SK-N-SH (cell line): ENCODE results near the gene FAM227B.

ENCODE experiments used
- EZH2phosphoT487 ChIP-seq: fragments of 200-600 bp; sonication (generic); IDR thresholded peaks from 2 replicates; pipeline ENCODE4 v1.6.1; 2017; ENCODE audit warnings: low read depth, mixed run types, mild to moderate bottlenecking, antibody characterized with exemption, moderate library complexity, borderline replicate concordance
- GABPA ChIP-seq: IDR thresholded peaks from 2 replicates; pipeline ENCODE4 v1.4.0; 2012; ENCODE audit warnings: low read depth, mild to moderate bottlenecking
- JUND ChIP-seq: IDR thresholded peaks from 2 replicates; pipeline ENCODE4 v1.4.0; 2012
- PBX3 ChIP-seq: IDR thresholded peaks from 2 replicates; pipeline ENCODE4; 2012
- POLR2AphosphoS5 ChIP-seq: IDR thresholded peaks from 2 replicates; pipeline ENCODE4 v1.6.1; 2012; ENCODE audit warnings: low read depth, low read length
- RAD21 ChIP-seq: IDR thresholded peaks from 2 replicates; pipeline ENCODE4 v1.6.1; 2012; ENCODE audit warnings: mild to moderate bottlenecking, low read length
- RFX5 ChIP-seq: IDR thresholded peaks from 2 replicates; pipeline ENCODE4 v1.6.1; 2012; ENCODE audit warnings: mild to moderate bottlenecking, improper control_type of control experiment, low read length
- USF1 ChIP-seq: IDR thresholded peaks from 2 replicates; pipeline ENCODE4 v1.4.0; 2012; ENCODE audit warnings: low read depth, borderline replicate concordance
- TF ChIP-seq, protein P1 (sequence below): fragments of 200-600 bp; sonication (generic); IDR thresholded peaks from 2 replicates; pipeline ENCODE4 v1.6.1; 2017; ENCODE audit warnings: antibody characterized with exemption, mild to moderate bottlenecking, moderate library complexity
- TF ChIP-seq, protein P2 (sequence below): IDR thresholded peaks from 2 replicates; pipeline ENCODE4 v1.4.0; 2012; ENCODE audit warnings: low read depth
- TF ChIP-seq, protein P3 (sequence below): IDR thresholded peaks from 2 replicates; pipeline ENCODE4 v1.4.0; 2012; ENCODE audit warnings: low read depth, borderline replicate concordance

- TF ChIP-seq RAD21 = no peak
- TF ChIP-seq, protein P1, sequence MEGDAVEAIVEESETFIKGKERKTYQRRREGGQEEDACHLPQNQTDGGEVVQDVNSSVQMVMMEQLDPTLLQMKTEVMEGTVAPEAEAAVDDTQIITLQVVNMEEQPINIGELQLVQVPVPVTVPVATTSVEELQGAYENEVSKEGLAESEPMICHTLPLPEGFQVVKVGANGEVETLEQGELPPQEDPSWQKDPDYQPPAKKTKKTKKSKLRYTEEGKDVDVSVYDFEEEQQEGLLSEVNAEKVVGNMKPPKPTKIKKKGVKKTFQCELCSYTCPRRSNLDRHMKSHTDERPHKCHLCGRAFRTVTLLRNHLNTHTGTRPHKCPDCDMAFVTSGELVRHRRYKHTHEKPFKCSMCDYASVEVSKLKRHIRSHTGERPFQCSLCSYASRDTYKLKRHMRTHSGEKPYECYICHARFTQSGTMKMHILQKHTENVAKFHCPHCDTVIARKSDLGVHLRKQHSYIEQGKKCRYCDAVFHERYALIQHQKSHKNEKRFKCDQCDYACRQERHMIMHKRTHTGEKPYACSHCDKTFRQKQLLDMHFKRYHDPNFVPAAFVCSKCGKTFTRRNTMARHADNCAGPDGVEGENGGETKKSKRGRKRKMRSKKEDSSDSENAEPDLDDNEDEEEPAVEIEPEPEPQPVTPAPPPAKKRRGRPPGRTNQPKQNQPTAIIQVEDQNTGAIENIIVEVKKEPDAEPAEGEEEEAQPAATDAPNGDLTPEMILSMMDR = no peak
- TF ChIP-seq, protein P2, sequence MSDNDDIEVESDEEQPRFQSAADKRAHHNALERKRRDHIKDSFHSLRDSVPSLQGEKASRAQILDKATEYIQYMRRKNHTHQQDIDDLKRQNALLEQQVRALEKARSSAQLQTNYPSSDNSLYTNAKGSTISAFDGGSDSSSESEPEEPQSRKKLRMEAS = no peak
- no peak for TF ChIP-seq JUND
- TF ChIP-seq, protein P3, sequence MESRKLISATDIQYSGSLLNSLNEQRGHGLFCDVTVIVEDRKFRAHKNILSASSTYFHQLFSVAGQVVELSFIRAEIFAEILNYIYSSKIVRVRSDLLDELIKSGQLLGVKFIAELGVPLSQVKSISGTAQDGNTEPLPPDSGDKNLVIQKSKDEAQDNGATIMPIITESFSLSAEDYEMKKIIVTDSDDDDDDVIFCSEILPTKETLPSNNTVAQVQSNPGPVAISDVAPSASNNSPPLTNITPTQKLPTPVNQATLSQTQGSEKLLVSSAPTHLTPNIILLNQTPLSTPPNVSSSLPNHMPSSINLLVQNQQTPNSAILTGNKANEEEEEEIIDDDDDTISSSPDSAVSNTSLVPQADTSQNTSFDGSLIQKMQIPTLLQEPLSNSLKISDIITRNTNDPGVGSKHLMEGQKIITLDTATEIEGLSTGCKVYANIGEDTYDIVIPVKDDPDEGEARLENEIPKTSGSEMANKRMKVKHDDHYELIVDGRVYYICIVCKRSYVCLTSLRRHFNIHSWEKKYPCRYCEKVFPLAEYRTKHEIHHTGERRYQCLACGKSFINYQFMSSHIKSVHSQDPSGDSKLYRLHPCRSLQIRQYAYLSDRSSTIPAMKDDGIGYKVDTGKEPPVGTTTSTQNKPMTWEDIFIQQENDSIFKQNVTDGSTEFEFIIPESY = no peak
- TF ChIP-seq GABPA = no peak
- TF ChIP-seq EZH2phosphoT487 = no peak
- no peak for TF ChIP-seq POLR2AphosphoS5
- TF ChIP-seq PBX3 = no peak
- TF ChIP-seq RFX5 = no peak
- no peak for TF ChIP-seq USF1
These were observed 205.5 kb downstream of the FAM227B start for GRCh38 chr15:49415149-49415548.
